Activated B cell treated with CpG ODN at 0.5 μM for 24 hours (primary cell): ENCODE results near the gene GLCCI1. TPM values are rescaled to one million over a fixed set of nuclear protein-coding genes. Genes with fewer than 3 reads are reported as not detected.

Experiments
- ATAC-seq: fragments of 200-7000 bp; cut with Tn5 transposase; one replicate; pipeline ENCODE4 v1.10.0; 2021; ENCODE audit warnings: low read depth, mild to moderate bottlenecking, moderate library complexity
- CTCF ChIA-PET: fragments of 350-600 bp; sonication (Branson Sonifier 250); formaldehyde crosslinking; loops from one replicate; lab custom pipeline; 2021; ENCODE audit warnings: antibody characterized with exemption; lab: Charles Lee
- POLR2A ChIA-PET: fragments of 350-600 bp; sonication (Branson Sonifier 250); formaldehyde crosslinking; loops from one replicate; lab custom pipeline; 2021; ENCODE audit warnings: antibody characterized with exemption; lab: Charles Lee
- DNase-seq: peaks from one replicate; pipeline ENCODE4 v3.0.0; 2022
- H3K27ac Mint-ChIP-seq: one replicate; pipeline ENCODE4 v1.8.0; 2020; ENCODE audit warnings: mixed read lengths
- H3K27me3 Mint-ChIP-seq: one replicate; pipeline ENCODE4 v1.8.0; 2021; ENCODE audit warnings: mixed read lengths
- H3K36me3 Mint-ChIP-seq: one replicate; pipeline ENCODE4 v1.8.0; 2021; ENCODE audit warnings: low read depth, mixed read lengths
- H3K4me1 Mint-ChIP-seq: one replicate; pipeline ENCODE4 v1.8.0; 2021; ENCODE audit warnings: mixed read lengths
- H3K4me3 Mint-ChIP-seq: one replicate; pipeline ENCODE4 v1.8.0; 2020; ENCODE audit warnings: mild to moderate bottlenecking, mixed read lengths
- H3K9me3 Mint-ChIP-seq: one replicate; pipeline ENCODE4 v1.8.0; 2020; ENCODE audit warnings: mixed read lengths
- CTCF ChIP-seq: fragments of 200-600 bp; IDR thresholded peaks from one replicate; pipeline ENCODE4 v1.8.0; 2022; ENCODE audit warnings: antibody characterized with exemption, mild to moderate bottlenecking
- intact Hi-C: fragments of 100-400 bp; cut with micrococcal nuclease; formaldehyde crosslinking; loops from one replicate; pipeline ENCODE4 v1.15.1; 2024
- total RNA-seq: library from RNA; stranded (reverse); gene quantifications from 2 replicates; pipeline ENCODE4 v1.2.3, GENCODE V29; 2022

Gene GLCCI1
- total RNA-seq, 1 donor from 2014 or later: 37.4 TPM

DNA sequence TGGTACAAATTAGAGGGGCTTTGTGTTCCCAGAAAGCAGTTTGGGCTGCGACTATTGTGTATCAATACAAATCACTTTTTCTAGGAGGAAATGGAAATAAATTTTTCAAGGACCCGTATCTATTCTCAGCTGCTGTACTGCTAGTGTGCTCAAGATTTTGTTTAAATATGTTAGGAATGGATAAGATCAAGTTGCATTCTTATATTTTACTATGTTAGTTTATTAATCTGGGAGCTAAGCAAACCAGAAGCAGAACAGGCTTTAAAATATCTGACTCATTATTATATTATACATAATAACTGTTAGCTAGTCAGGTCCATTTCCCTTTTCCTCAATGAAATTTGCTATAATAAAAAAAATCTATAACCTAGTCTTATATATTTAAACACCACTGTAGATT lies 11.1 kb upstream of the GLCCI1 start:
- H3K9me3 Mint-ChIP-seq: no peaks in the 10 kb centered on the region
- no peak for ATAC-seq
- H3K4me1 Mint-ChIP-seq: no peaks in the 10 kb centered on the region
- H3K27ac Mint-ChIP-seq: no peak overlapping the region
- no peak for DNase-seq
- intact Hi-C loops: no loop called here
- H3K4me3 Mint-ChIP-seq: no peak overlapping the region
- ChIA-PET CTCF (no interaction called here), POLR2A (interaction anchor here (1.0 to 1.2 kb wide), 2 partner anchors 11 to 13 kb away, joined by 3 to 12 read pairs; partner anchors contain the start of gene GLCCI1)
- no peaks in the 10 kb centered on the region for H3K27me3 Mint-ChIP-seq
- peaks cover 4% of the 10 kb centered on the region for H3K36me3 Mint-ChIP-seq
- TF ChIP-seq CTCF: no peak

DNA sequence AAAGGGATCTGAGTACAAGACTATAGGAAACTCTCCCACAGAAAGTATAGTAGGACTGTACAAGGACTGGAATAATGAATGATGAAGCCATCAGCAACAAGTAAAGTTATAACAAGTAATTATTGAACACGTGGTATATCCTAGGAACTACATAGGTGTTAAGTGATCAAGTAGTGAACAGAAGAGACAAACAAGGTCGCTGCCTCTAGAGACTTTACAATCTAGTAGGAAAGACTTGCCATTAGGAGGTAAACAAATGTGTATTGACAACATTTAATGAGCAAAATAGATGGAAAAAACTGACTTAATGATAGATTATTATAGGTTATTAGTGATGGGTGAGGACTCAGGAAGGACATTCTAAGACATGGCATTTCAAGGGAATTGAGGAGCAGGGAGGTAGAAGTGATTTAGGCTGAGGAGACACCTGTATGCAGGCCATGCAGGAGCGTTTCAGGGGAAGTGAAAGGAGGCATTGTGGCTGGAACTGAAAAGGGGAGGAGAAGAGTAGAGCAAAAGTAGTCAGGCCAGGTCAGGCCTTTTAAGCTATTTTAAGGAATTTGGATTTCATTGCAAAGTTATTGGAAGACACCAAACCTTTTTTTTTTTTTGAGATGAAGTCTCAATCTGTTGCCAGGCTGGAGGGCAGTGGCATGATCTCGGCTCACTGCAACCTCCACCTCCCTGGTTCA lies 8.5 kb upstream of the GLCCI1 start:
- H3K36me3 Mint-ChIP-seq: peaks cover 3% of the 10 kb centered on the region
- intact Hi-C loops: no loop called here
- no peak for DNase-seq
- TF ChIP-seq CTCF: no peak
- H3K4me1 Mint-ChIP-seq: peaks cover 12% of the 10 kb centered on the region
- ATAC-seq: no peak
- CTCF ChIA-PET: no interaction called here
- no peaks in the 10 kb centered on the region for H3K9me3 Mint-ChIP-seq
- no peak overlapping the region for H3K27ac Mint-ChIP-seq
- no peaks in the 10 kb centered on the region for H3K27me3 Mint-ChIP-seq
- H3K4me3 Mint-ChIP-seq: no peak overlapping the region
- POLR2A ChIA-PET: no interaction called here

DNA sequence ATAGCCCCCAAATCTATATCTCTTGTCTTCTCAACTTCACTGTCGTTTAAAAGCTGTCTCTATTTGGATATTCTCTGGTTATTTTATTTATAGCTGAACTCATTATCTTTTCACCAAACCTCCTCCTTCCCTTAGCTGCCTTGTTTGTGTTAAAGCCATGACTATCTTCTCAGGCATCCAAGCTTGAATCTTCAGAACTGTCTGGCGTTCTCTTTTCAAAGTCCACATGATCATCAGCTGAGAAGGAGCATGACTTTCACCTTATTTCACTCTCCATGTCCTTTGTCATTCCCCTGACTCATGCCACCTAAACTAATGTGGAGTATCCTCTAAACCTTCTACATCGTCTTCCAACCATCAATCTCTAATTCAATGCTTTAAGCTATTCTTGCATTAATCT lies 5.7 kb upstream of the GLCCI1 start:
- no peak overlapping the region for H3K4me3 Mint-ChIP-seq
- DNase-seq: no peak

DNA sequence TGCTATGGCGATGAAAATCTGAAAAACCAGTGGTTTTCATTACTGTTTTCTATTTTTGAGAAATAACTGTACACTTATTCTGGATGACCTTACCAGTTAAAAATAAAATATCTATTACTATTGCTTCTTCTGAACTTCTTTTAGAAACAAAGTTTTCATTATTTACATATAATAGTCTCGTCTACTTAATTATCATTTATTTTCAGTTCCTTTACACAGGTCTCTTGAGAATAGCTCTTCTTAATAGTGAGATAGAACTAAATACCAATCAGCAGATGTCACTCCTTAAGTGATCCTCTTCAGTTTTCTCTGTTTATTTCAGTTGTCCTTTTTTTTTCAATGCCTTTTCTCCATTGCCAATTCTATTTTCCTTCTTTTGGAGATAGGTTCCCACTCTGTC lies 4.3 kb upstream of the GLCCI1 start:
- Mint-ChIP-seq H3K9me3 (no peaks in the 10 kb centered on the region), H3K4me3 (no peak overlapping the region), H3K4me1 (peaks cover 29% of the 10 kb centered on the region), H3K36me3 (no peaks in the 10 kb centered on the region), H3K27me3 (no peaks in the 10 kb centered on the region), H3K27ac (peak overlapping the region; percentile 50)
- no peak for TF ChIP-seq CTCF
- ATAC-seq (no peak), DNase-seq (no peak)
- intact Hi-C loops: no loop called here
- ChIA-PET POLR2A (interaction anchor here (0.7 to 1.0 kb wide), 3 partner anchors 14 to 25 kb away, joined by 3 to 4 read pairs (median 3); no protein-coding TSS in a partner anchor), CTCF (interaction anchor here (1.1 kb wide), 1 partner anchor 283 kb away, joined by 5 read pairs; no protein-coding TSS in a partner anchor)

More for the DNA sequence above, 5.7 kb upstream of the GLCCI1 start:
- ChIA-PET POLR2A (interaction anchor here (1.8 kb wide), 1 partner anchor 18 kb away, joined by 6 read pairs; no protein-coding TSS in a partner anchor), CTCF (interaction anchor here (0.9 to 1.7 kb wide), 3 partner anchors 94 to 347 kb away, joined by 3 to 6 read pairs (median 3); no protein-coding TSS in a partner anchor)
- H3K9me3 Mint-ChIP-seq: no peaks in the 10 kb centered on the region
- ATAC-seq: no peak
- no peak for TF ChIP-seq CTCF
- no peak overlapping the region for H3K27ac Mint-ChIP-seq
- no peaks in the 10 kb centered on the region for H3K27me3 Mint-ChIP-seq
- no peaks in the 10 kb centered on the region for H3K36me3 Mint-ChIP-seq
- H3K4me1 Mint-ChIP-seq: peaks cover 23% of the 10 kb centered on the region
- intact Hi-C loops: no loop called here

- no peak for TF ChIP-seq CTCF
- Mint-ChIP-seq H3K36me3 (no peaks in the 10 kb centered on the region), H3K9me3 (no peaks in the 10 kb centered on the region), H3K4me3 (no peak overlapping the region), H3K4me1 (peaks cover 29% of the 10 kb centered on the region), H3K27ac (peak overlapping the region; percentile 50), H3K27me3 (no peaks in the 10 kb centered on the region)
- intact Hi-C loops: loop anchor here (5.0 kb wide), 2 partner anchors 707 to 1237 kb away; no protein-coding TSS in a partner anchor
- POLR2A ChIA-PET: interaction anchor here (0.7 to 6.7 kb wide), 4 partner anchors 14 to 324 kb away, joined by 3 to 43 read pairs (median 4); partner anchors contain the start of gene UMAD1
- DNase-seq (no peak), ATAC-seq (no peak)
- CTCF ChIA-PET: interaction anchor here (1.1 kb wide), 1 partner anchor 283 kb away, joined by 5 read pairs; no protein-coding TSS in a partner anchor
These were observed 3.9 kb upstream of the GLCCI1 start for GRCh38 chr7:7964691-7965090.
